Eye (tissue), 1 donor: Measurements from ENCODE around the gene RUNX2.
"Not testable (repeated sequence)": the region's sequence is repeated elsewhere in the genome, so short reads cannot be mapped to it uniquely, and the experiment has no call there.

Experiments
- DNase-seq: peaks from one replicate; pipeline ENCODE4 v3.0.0-alpha.2; 2015

The RUNX2 gene

DNA sequence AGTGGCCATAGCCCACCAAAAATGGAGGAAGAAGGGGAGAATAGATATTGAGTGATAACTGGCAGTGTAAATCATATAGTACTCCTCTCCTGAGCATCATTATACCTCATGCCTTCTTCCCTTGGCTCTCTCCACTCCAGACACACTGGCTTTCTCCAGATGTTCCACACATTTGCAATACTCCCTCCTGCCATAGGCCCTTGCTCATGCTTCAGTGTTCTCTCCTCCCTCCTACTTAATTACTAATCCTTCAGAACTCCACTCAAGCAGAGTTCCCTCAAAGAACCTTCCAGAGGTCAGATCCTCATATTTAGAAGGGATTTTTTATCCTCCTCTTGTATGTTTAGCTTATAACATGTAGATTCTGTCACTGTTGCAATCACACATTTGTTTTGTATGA lies 329.1 kb downstream of the RUNX2 start:
- no peak for DNase-seq

DNA sequence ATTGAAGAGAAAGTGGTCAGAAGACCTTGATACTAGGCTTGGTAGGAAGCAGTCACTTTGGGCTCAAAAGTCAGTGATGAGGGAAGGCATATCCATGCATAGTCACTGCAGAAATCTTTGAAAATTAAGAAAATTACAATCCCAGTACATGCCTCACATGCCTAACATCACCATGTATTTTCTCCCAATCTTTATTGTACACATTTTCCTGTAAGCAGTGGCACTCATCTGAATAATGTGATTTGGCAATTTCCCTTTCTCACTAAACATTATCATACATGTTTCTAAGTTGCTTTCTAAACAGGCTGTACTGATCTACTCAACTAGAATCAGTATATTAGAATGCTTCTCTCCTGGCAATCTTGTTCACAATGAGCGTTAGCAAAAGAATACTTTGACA lies 330.3 kb downstream of the RUNX2 start:
- no peak for DNase-seq

DNA sequence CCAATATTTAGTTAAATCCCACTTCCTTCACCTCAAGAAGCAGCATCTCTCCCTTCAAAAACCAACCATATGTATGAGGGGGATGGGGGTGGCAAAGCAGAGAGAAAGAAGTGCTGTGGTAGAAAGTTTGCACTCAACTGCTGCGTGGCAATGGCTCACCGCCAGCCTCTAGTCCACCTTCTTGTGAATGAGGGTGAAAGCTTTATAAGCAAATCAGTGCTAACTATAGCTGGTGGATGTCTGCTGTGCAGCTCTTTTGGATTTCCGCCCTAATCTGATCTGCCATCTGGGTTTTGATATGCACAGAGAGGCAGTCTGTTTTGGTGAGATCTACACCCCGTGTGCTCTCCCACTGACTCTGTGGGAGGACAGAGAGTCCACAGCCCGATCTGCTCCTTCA lies 330.8 kb downstream of the RUNX2 start:
- DNase-seq: no peak

DNA sequence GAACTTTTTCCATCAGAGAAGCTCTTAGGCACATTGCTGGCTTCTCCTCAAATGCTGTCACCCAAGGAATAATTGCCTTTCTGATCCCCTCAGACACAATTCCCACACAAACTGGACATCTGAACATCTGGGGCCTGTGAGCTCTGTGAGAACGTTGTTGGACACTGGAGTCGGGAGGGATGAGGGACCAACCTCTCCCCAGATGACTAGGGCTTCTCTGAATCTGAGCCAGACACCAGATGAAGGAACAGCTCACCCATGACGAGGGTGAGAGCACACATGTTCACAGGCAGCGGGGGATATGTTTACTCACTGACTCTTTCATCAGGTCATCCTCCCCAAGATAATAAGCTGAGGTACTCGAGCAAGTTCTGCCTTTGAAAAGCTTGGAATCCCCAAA lies 333.5 kb downstream of the RUNX2 start:
- no peak for DNase-seq

DNA sequence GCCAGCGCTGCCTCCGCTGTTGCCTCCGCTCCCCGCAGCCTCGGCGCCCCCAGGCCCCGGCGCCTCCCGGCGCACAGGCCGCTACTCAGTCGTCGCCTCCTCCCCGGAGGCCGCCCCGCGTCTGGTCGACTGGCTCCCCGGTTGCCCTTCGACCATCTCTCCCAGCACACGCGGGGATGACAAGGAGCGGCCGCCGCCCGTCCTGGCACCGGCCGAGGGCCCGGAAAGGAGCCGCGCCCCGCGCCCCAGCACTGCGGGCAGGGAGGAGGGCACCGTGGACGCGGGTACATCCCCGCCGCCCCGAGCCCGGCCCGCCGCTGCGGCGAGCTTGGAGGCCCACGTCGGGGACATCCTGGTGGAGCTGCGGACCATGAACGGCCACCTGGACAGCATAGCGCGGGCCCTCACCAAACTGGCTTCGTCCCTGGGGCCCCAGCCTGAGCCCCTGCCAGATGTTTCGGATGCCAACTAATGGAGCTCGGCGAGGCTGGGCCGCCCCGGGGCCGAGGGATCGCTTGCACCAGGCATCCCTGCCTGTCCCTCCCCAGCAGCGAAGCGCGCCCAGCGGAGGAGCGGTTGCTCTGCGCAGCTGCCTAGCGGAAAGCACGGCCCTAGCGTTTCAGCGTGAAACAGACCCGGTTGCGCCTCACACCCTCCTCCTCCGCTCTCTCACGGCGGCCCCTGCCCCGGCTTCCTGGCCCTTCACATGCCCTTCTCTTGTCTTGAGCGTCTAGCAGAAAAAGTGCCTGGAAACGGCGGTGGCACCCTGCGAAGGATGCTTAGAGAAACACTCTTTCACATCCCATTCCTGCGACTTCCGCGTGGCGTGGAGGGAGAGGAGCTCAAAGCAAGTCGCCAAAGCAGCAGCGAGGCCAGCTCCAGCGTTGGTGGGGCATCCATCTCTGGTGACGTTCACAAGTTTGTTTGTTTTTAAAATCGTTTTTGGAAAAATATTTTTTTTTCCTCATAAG lies 335.4 kb downstream of the RUNX2 start:
- peak; percentile 85 for DNase-seq

DNA sequence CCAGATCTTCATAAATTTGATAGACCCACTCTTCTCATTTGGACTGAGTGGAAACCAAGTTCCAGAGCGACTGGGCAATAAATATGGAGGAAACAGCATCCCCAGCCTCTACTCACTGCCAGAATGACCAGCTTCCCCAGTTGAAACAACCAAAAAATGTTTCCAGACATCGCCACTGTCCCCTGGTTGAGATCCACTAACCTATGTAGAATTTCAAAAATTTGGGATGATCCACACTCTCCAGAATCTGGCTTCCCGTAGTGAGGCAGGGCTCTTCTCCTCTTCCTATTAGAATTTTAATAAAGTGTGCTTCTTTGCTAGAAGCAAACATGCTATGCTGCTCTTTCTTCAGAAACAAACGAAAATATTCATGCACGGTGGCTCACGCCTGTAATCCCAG lies 336.6 kb downstream of the RUNX2 start:
- no peak for DNase-seq

DNA sequence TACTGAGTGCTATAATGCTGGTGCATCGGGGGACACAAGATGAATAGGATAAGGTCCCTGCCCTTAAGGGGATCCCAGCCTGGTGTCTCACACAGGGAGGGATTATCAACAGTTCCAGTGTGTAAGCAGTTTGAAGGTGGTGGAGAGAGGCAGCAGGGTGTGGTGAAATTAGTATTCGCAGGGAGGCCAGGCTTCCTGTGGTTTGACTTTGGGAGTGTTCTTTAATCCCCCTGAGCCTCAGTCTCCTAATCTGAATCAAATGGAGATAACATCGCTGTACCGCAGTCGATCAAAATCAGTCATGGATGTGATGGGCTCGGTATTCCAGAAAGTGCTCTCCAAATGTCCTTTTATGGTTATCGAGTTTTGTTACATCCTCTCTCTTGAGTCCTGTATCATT lies 337.7 kb downstream of the RUNX2 start:
- DNase-seq: no peak

DNA sequence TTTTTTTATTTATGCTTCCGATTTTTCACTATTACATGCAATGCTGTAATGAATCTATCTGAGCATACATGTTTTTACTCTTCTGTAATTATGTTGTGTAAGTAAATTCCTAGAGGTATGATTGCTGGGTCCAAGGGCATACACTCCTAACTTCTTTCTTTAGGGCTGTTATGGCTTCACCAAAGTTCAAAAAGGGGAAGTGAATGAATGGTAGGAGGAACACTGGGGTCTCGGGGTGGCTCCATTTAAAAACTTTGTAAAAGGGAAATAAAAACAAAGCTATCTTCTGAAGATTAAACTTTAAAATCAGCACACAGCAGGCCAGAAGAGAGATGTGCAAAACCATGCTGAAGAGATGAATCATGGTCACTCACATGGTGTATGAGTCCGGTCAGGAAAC lies 338.7 kb downstream of the RUNX2 start:
- no peak for DNase-seq

DNA sequence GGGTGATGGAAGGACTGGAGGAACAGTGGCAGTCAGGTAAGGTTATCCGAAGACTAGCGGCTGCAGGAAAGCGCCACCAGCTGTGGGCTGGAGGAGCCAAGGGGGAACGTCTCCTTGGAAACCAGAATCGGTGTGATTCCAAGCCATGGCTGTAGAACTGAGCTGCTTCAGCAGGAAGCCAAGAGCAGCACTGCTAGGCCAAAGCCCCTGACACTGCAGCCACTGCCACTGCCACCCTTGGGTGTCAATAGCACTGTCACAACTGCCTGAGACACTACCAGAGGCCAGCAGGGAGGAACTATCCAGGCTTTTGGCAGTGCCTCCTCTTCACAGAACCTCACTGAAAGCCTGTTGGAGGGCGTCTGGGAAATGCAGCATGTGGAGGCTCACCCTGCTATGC lies 339.2 kb downstream of the RUNX2 start:
- peak; percentile 61 for DNase-seq

DNA sequence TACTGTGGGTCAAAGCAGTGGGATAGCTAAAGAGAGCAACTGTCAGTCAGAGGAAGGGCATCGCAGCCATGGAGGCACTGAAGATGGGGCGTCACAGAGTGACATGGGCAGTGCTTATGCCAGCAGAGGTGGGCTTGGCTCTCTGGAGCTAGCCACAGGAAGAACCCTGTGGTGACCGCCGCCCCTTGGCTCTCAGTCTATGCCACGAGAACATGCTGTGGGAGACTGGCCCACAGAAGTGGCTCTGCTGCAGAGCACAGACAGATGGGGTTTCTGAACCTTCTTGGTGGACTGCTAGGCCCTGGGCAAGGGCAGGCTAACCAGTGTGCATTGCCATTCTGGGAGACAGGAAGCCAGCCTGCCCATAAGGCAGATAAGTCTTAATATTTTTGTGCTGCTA lies 339.6 kb downstream of the RUNX2 start:
- DNase-seq: no peak

DNA sequence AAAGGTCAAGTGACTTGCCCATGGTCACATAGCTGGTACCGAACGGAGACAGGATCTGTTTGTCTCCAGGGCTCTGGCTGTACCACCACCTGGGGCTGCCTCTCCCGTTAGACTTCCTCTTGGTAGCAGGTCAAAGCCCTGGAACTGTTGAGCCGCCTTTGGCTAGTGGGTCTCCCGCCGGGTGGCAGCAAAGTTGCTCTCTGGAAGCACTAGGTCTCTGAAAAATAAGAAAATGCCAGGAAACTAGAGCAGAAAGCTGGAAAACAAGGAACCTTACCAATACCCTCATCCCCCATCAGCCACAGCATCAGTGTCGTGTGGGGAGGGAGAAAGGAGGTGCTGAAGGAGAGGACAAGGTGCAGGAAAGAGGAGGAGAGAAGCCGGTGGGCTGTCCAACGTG lies 340.6 kb downstream of the RUNX2 start:
- no peak for DNase-seq

DNA sequence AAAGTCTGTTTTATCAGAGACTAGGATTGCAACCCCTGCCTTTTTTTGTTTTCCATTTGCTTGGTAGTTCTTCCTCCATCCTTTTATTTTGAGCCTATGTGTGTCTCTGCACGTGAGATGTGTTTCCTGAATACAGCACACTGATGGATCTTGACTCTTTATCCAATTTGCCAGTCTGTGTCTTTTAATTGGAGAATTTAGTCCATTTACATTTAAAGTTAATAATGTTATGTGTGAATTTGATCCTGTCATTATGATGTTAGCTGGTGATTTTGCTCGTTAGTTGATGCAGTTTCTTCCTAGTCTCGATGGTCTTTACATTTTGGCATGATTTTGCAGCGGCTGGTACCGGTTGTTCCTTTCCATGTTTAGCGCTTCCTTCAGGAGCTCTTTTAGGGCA lies 345.0 kb downstream of the RUNX2 start:
- DNase-seq: not testable (repeated sequence)

DNA sequence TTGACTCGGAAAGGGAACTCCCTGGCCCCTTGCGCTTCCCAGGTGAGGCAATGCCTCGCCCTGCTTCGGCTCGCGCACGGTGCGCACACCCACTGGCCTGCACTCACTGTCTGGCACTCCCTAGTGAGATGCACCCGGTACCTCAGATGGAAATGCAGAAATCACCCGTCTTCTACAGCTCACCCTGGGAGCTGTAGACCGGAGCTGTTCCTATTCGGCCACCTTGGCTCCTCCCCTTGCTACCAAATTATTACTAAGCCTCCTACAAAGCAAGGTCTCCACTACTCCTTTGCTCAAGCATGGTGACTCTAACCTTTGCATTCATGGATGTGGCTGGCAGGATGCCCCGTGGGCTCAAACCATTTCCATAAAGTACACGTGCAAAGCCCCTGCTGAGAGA lies 347.0 kb downstream of the RUNX2 start:
- not testable (repeated sequence) for DNase-seq

DNA sequence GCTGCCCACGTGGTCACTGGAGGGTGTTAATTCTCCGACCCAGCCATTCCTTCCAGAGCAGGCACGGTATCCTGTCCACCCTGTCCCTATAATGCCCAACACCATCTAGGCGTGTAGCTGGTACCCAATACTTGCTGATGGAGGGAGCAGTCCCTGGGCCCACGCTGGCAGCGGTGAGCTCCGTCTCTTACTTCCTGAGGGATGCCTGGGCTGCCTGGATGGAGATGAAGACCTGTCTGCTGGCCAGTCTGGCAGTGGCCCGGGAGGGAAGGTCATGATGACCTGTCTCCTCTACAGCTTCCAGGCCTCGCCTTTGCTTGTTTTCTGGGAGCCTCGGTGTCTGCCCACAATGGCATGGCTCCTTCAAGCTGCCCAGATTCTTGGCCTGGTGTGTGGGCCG lies 347.5 kb downstream of the RUNX2 start:
- no peak for DNase-seq

DNA sequence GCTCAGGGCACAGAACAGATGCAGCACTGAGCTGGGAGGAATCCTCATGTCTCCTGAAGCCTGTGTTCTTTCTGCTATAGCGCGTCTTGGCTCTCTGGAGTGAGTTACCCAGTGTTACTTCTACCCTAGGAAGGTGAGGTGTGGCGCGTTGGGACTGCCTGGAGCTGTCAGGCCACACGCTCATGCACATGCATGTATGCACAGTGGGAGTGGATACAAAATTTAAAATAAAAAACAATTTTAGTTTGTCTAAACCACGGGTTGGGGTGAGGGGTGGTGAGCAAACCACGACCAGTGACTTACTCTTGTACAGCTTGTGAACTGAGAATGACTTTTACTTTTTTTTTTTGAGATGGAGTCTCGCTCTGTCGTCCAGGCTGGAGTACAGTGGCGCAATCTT lies 348.2 kb downstream of the RUNX2 start:
- no peak for DNase-seq

DNA sequence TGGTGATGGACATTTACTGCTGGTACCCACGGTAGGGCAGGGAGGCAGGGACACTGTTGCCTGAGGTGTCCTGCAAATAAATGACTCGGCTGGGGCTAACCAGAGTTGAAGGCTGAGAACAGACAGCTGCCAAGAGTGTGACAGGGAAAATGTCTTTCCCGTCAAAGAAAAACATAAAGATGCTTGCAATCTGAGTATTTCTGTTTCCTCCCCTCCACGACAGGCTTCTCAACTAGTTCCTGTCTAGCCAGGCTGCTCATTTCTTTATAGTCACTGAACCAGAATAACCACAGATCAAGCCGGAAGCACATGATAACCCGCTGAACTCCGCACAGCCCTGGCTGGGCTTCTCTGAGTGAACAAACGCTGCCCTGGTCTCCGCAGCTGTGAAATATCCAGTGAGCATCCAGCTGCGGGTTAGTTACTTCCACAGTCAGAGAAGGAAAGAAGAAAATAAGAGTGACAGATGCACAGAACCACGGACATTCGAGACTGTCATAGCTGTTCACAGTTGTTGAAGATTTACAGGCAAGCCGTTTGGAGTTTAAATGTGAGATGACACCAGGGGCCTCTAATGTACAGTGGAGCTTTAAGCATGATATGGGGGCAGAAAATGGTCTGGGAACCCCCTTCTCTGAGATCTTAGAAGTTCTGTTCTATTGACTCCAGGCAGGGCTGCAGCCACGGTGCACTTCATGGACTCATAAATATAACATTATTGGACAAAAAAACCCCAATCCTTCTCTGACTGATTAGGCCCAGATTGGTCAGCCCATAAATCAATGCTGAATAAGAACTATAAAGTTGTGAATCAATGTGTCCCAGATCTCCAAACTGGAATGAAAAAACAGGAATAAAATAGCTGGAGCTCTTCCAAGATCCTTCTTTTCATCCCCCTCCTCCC lies 349.5 kb downstream of the RUNX2 start:
- DNase-seq: peak; percentile 71

DNA sequence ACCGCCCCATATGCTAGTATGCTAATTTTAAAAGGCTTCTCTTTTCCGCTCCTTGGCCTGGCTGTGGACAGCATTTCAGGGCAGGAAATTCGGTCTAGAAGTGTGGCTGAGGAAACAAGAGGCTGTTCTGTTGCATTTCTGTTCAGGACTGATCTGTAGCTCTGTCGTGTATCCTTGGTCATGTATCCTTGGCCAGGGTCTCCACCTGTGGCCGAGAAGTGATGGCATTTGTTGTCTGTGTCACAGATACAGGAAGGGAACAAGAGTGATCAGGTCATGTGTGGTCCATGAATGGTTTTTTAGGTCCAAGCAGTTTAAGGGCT lies 350.1 kb downstream of the RUNX2 start:
- no peak for DNase-seq

DNA sequence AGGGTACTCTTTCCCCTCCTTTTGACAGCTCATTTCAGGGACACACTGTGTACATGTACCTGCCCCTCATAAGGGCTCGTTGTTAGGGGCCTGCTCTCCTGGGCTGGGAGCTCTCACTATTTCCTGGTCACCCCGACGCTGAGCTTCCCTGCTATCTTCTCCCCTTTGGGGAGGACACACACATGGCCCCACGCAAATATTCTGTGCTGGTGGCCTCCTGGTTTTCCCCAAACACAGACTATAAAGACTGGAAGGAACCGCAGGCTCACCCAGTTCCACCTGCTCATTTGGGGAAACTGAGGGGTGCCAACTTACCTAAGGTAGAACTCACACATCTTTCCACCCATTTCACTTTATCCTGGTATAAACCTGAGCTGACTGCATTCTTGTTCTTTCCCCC lies 351.0 kb downstream of the RUNX2 start:
- no peak for DNase-seq

DNA sequence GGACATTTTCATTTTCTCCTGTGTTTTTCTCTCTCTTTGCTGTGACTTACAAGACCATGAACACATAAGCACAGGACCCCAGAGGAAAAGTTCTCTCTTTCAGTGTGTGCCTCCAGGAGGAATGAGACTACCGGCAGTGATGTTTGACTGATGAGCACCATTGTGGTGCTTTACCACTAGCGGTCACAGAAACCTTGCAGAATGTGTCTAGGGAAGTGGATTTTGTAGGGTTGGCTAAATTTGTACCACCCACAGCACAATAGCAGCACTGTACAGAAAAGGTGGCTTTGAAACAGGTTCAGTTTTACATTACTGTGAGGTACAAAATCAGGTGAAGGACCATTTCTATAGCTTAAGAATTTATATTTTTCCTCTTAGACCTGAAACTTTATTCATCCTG lies 351.5 kb downstream of the RUNX2 start:
- no peak for DNase-seq

DNA sequence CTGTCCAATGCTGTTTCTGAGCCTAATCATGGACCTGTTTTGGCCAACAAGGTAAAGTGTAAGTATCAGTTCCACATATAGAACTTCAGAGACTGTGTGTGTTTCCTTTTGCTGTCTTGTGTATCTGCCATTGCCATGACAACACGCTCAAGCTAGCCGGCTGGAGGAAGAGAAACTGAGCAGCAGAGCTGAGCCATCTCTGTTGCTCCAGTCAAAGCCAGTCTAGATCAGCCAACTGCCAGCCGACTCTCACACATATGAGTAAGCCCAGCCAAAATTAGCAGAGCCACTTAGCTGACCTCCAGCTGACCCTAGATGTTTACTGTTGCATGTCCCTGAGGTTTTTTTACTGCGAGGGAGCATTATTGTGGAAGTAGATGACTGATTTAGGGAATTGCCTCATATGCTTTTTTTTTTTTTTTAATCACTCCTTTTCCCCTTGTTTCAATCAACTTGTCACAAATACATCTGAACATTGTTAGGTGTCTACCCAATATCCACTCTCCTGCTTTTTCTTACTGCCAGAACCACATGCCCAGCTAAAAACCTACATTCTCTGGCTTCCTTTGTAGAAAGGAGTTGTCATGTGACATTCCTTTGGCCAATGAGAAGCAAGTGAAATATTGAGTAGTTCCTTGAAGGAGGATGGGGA lies 353.9 kb downstream of the RUNX2 start:
- DNase-seq: no peak

DNA sequence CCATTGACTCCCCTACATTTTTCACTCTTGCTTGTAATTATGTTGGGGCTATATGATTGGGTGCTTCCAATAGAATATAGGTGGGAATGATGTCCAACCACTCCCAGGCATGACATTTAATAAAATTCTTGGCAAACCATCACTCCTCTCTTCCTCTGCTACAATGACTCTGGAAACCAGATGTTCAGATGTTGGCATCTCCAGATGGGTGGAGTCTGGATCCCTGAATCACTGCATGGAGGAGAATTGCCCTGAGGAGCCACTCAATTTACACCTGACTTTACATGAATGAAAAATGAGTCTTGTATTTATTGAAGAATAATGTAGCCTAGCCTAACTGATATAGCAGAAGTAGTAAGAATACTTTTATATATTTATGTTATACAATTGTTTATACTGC lies 356.3 kb downstream of the RUNX2 start:
- no peak for DNase-seq

DNA sequence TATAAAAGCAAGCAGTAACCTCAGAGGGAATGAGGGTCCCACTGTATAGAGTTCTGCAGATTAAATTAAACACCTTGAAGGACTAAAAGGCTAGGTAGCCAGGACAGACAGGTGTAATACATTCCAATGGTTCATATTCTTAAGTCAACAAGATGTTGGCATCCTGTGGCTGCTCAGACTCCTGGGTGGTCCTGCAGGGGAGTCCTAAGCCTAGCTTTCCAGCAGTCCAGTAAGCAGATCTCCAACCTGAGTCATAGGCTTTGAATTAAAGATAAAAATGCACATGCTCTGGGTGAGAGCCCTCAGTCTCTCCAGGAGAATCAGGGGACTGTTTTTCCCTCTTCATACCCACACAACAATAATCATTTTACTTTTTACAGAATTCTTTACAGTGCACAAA lies 356.9 kb downstream of the RUNX2 start:
- DNase-seq: no peak

DNA sequence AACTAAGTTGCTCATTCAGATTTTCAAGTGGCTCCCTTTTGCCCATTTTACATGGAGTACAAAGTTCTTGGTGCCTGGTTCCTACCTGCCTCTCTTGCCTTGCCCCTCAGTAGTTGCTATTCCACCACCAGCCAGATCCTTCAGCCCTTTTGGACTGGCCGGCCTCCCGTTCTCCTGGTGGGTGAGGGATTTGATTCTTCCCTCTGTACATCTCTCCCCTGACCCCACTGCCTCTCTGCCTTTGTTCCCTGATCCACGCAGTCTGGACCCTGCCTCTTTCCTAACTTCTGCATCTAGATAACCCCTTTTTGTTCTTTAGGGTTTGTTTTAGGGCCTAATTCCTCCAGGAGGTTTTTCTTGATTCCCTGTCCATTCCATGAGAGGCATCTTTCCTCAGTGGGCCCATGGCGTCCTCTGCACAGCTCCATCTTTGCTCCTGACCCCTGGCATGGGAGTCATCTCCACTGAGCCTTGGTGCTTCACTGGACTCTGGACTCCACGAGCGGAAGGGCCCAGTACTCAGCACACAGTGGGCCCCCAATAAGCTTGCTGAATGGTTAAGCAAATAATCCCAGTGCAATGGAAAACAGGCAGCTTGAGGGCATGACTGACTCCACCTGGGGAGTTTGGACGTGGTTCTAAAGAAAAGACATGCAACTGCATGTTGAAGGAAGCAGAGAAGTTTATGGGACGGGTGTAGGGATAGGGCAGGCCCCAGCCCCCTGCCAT lies 358.9 kb downstream of the RUNX2 start:
- no peak for DNase-seq
